Measurements from ENCODE around the gene DNAL1. TPM values are rescaled to one million over a fixed set of nuclear protein-coding genes. Genes with fewer than 3 reads are reported as not detected.

Gene DNAL1
- total RNA-seq, 1 experiment from 2014 or later: 14.6 TPM

DNA sequence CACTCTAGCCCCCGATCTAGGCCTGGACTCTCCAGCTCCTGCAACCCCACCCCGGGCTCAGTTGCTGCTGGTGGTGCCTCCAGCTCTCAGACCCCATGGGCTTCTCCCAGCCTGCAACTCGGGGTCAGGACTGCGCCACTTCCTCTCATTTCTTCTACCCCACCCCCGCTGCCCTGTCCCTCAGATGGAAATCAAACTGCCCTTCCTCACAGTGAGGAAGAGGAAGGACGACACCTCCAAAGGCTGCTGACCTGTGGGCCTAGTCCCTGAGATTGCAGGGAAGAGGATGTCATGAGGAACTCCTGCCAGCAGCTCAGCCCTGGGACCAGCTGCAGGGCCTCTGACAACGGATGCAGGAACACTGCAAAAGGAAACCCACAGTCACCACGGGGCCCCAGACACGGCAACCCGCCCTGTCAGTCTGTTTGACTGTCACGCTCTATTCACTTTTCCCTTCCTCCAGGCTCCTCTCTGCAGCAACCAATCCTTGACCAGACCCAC lies 98.7 kb downstream of the DNAL1 start:
- intact Hi-C loops (cut with micrococcal nuclease): no loop called here
- H3K9me3 ChIP-seq (ENCODE audit: control insufficient read depth in 1 of 2, insufficient read depth in 1 of 2, low read depth in 1 of 2, low read length in 2 of 2): no peaks in the 10 kb centered on the region
- ChIA-PET POLR2A (interaction anchor here (2.1 kb wide), 1 partner anchor 15 kb away, joined by 6 read pairs; no protein-coding TSS in a partner anchor), CTCF (interaction anchor here (4.2 kb wide), 1 partner anchor 16 kb away, joined by 27 read pairs; a partner anchor contains a TSS), RAD21 (ENCODE audit: low non-redundant PET in 1 of 2, low total read pairs in 2 of 2, uncharacterized antibody in 2 of 2, unreplicated experiment in 2 of 2) (no interaction called here)
- peak overlapping the region; percentile 84; the same call in 1 of the 2 replicates for H3K27ac ChIP-seq (ENCODE audit: low read depth, low read length)
- H3K79me2 ChIP-seq (ENCODE audit: insufficient read depth, low read length): peaks cover 94% of the 10 kb centered on the region
- no peak overlapping the region for H2AFZ ChIP-seq (ENCODE audit: low read depth, low read length, poor library complexity, severe bottlenecking)
- H4K20me1 ChIP-seq (ENCODE audit: insufficient read depth): peaks cover 3% of the 10 kb centered on the region; the same call in 1 of the 2 replicates
- no peak overlapping the region for H3K4me3 ChIP-seq (replicated peaks in 1 of 2; ENCODE audit: low read depth in 1 of 2, low read length in 2 of 2)
- H3K9me2 ChIP-seq (ENCODE audit: insufficient read depth): no peaks in the 10 kb centered on the region
- TF ChIP-seq EGR1 (IDR thresholded peaks at IDR 0.05; ENCODE audit: low read depth) (no peak), YY1 (IDR thresholded peaks at IDR 0.05; ENCODE audit: extremely low read depth, insufficient replicate concordance, low read depth, low read length) (no peak), SRF (IDR thresholded peaks at IDR 0.05; ENCODE audit: low read depth) (no peak), CTCF (IDR thresholded peaks at IDR 0.05 in 2 of 3, conservative IDR thresholded peaks at IDR 0.05 in 1 of 3; ENCODE audit: borderline replicate concordance in 1 of 3, insufficient read depth in 1 of 3, low read depth in 2 of 3, low read length in 2 of 3) (no peak), MAX (IDR thresholded peaks at IDR 0.05) (no peak), ATF3 (IDR thresholded peaks at IDR 0.05) (no peak), ZNF274 (IDR thresholded peaks at IDR 0.05; ENCODE audit: low read depth, low read length) (no peak), POLR2A (IDR thresholded peaks at IDR 0.05; ENCODE audit: borderline replicate concordance, extremely low read depth, insufficient read depth, insufficient read length) (no peak), RAD21 (IDR thresholded peaks at IDR 0.05; ENCODE audit: low read depth) (no peak), CEBPB (IDR thresholded peaks at IDR 0.05; ENCODE audit: low read depth) (no peak), FOSL1 (IDR thresholded peaks at IDR 0.05; ENCODE audit: low read depth) (no peak)
- H3K9ac ChIP-seq (ENCODE audit: low read length): peak overlapping the region; percentile 42; the same call in 1 of the 2 replicates
- H3K4me2 ChIP-seq (ENCODE audit: low read length): peak overlapping the region; percentile 89
- ATAC-seq: no peak
- no TSS peak for BruUV-seq (replicated peaks)
- no peak for DNase-seq (ENCODE audit: low read depth, low spot score)
- H3K27me3 ChIP-seq (ENCODE audit: insufficient read depth, low read length): no peaks in the 10 kb centered on the region
- peaks cover 69 to 83% of the 10 kb centered on the region in 2 experiments for H3K4me1 ChIP-seq (ENCODE audit: control insufficient read depth in 1 of 2, insufficient read depth in 2 of 2, low read length in 2 of 2)
- H3K36me3 ChIP-seq (ENCODE audit: control insufficient read depth in 1 of 2, insufficient read depth in 2 of 2, low read length in 2 of 2): peaks cover 1 to 6% of the 10 kb centered on the region in 2 experiments; a peak in 1 of 4 replicates
